HEK293 (cell line): Measurements from ENCODE around the gene SBK2.

Experiments
- BCL11A ChIP-seq: fragments of 450-650 bp; formaldehyde crosslinking; IDR thresholded peaks from 2 replicates; pipeline ENCODE4 v1.5.1; 2016; ENCODE audit warnings: low read depth, missing biosample characterization, missing genetic modification characterization
- GLIS1 ChIP-seq: fragments of 450-650 bp; formaldehyde crosslinking; IDR thresholded peaks from 2 replicates; pipeline ENCODE4 v1.5.1; 2016; ENCODE audit warnings: missing biosample characterization, missing genetic modification characterization
- KLF1 ChIP-seq: fragments of 450-650 bp; formaldehyde crosslinking; IDR thresholded peaks from 2 replicates; pipeline ENCODE4 v1.5.1; 2016; ENCODE audit warnings: missing biosample characterization, missing genetic modification characterization
- KLF10 ChIP-seq: fragments of 450-650 bp; IDR thresholded peaks from 2 replicates; pipeline ENCODE4 v1.5.1; 2018; ENCODE audit warnings: missing biosample characterization, mild to moderate bottlenecking, missing genetic modification characterization
- PRDM10 ChIP-seq: fragments of 450-650 bp; formaldehyde crosslinking; IDR thresholded peaks from 2 replicates; pipeline ENCODE4 v1.5.1; 2016; ENCODE audit warnings: missing biosample characterization, missing genetic modification characterization
- SP7 ChIP-seq: fragments of 450-650 bp; formaldehyde crosslinking; IDR thresholded peaks from 2 replicates; pipeline ENCODE4 v1.5.1; 2016; ENCODE audit warnings: missing biosample characterization, missing genetic modification characterization
- ZFHX2 ChIP-seq: fragments of 450-650 bp; formaldehyde crosslinking; conservative IDR thresholded peaks from 2 replicates; pipeline ENCODE4 v1.5.1; 2016; ENCODE audit warnings: missing biosample characterization, missing genetic modification characterization
- ZFP37 ChIP-seq: fragments of 450-650 bp; formaldehyde crosslinking; IDR thresholded peaks from 2 replicates; pipeline ENCODE4 v1.5.1; 2016; ENCODE audit warnings: missing biosample characterization, missing genetic modification characterization
- ZFP69B ChIP-seq: fragments of 450-650 bp; formaldehyde crosslinking; IDR thresholded peaks from 2 replicates; pipeline ENCODE4 v1.5.1; 2016; ENCODE audit warnings: missing biosample characterization, missing genetic modification characterization
- ZNF10 ChIP-seq: fragments of 450-650 bp; formaldehyde crosslinking; IDR thresholded peaks from 2 replicates; pipeline ENCODE4 v1.5.1; 2017; ENCODE audit warnings: missing biosample characterization, missing genetic modification characterization
- ZNF114 ChIP-seq: fragments of 450-650 bp; formaldehyde crosslinking; IDR thresholded peaks from 2 replicates; pipeline ENCODE4 v1.5.0; 2017; ENCODE audit warnings: missing biosample characterization, missing genetic modification characterization
- ZNF121 ChIP-seq: fragments of 450-650 bp; formaldehyde crosslinking; IDR thresholded peaks from 2 replicates; pipeline ENCODE4 v1.5.1; 2016; ENCODE audit warnings: missing biosample characterization, missing genetic modification characterization
- ZNF155 ChIP-seq: fragments of 450-650 bp; formaldehyde crosslinking; IDR thresholded peaks from 2 replicates; pipeline ENCODE4 v1.5.1; 2016; ENCODE audit warnings: missing biosample characterization, missing genetic modification characterization
- ZNF2 ChIP-seq: fragments of 450-650 bp; formaldehyde crosslinking; IDR thresholded peaks from 2 replicates; pipeline ENCODE4 v1.5.1; 2016; ENCODE audit warnings: missing biosample characterization, missing genetic modification characterization
- ZNF335 ChIP-seq: fragments of 450-650 bp; formaldehyde crosslinking; conservative IDR thresholded peaks from 2 replicates; pipeline ENCODE4 v1.5.1; 2016; ENCODE audit warnings: missing biosample characterization, missing genetic modification characterization
- ZNF362 ChIP-seq: fragments of 450-650 bp; formaldehyde crosslinking; IDR thresholded peaks from 2 replicates; pipeline ENCODE4 v1.5.1; 2016; ENCODE audit warnings: missing biosample characterization, missing genetic modification characterization
- ZNF398 ChIP-seq: fragments of 450-650 bp; formaldehyde crosslinking; IDR thresholded peaks from 2 replicates; pipeline ENCODE4 v1.5.1; 2017; ENCODE audit warnings: missing biosample characterization, missing genetic modification characterization
- ZNF426 ChIP-seq: fragments of 450-650 bp; formaldehyde crosslinking; IDR thresholded peaks from 2 replicates; pipeline ENCODE4 v1.5.1; 2017; ENCODE audit warnings: missing biosample characterization, missing genetic modification characterization, mild to moderate bottlenecking, inconsistent platforms, moderate library complexity
- ZNF488 ChIP-seq: fragments of 450-650 bp; formaldehyde crosslinking; IDR thresholded peaks from 2 replicates; pipeline ENCODE4 v1.5.1; 2016; ENCODE audit warnings: missing biosample characterization, missing genetic modification characterization
- ZNF501 ChIP-seq: fragments of 450-650 bp; formaldehyde crosslinking; IDR thresholded peaks from 2 replicates; pipeline ENCODE4 v1.5.1; 2016; ENCODE audit warnings: missing biosample characterization, missing genetic modification characterization
- ZNF645 ChIP-seq: fragments of 450-650 bp; formaldehyde crosslinking; IDR thresholded peaks from 2 replicates; pipeline ENCODE4; 2016; ENCODE audit warnings: missing biosample characterization, missing genetic modification characterization
- ZNF707 ChIP-seq: fragments of 450-650 bp; formaldehyde crosslinking; IDR thresholded peaks from 2 replicates; pipeline ENCODE4 v1.5.1; 2016; ENCODE audit warnings: missing biosample characterization, missing genetic modification characterization
- ZSCAN4 ChIP-seq: fragments of 450-650 bp; formaldehyde crosslinking; IDR thresholded peaks from 2 replicates; pipeline ENCODE4 v1.5.1; 2017; ENCODE audit warnings: missing biosample characterization, missing genetic modification characterization
- ZXDB ChIP-seq: fragments of 450-650 bp; formaldehyde crosslinking; IDR thresholded peaks from 2 replicates; pipeline ENCODE4 v1.5.1; 2016; ENCODE audit warnings: missing biosample characterization, missing genetic modification characterization

The SBK2 gene

GRCh38 chr19:55537741-55538111 lies 793 bp upstream of the SBK2 start (continued):
- TF ChIP-seq ZNF645 (tag by site-specific recombination) (no peak), ZNF707 (tag by site-specific recombination) (no peak), ZSCAN4 (no peak), ZNF335 (tag by site-specific recombination) (peak; percentile 47; the same call in 1 of the 2 replicates), ZNF488 (no peak), ZNF10 (tag by site-specific recombination) (peak; percentile 61; the same call in 1 of the 2 replicates), ZNF114 (tag by site-specific recombination) (no peak), ZNF155 (tag by site-specific recombination) (no peak), ZFP37 (tag by site-specific recombination) (no peak), ZNF398 (peak; percentile 25; the same call in 1 of the 2 replicates), ZXDB (no peak), ZNF2 (tag by site-specific recombination) (no peak), KLF1 (tag by site-specific recombination) (peak; percentile 50), ZFHX2 (tag by site-specific recombination) (0 out of 2 replicates have a peak, but pooled peaks have one; percentile 12), SP7 (tag by site-specific recombination) (no peak), KLF10 (no peak), ZNF426 (no peak), ZFP69B (tag by site-specific recombination) (no peak), GLIS1 (tag by site-specific recombination) (peak; percentile 65), BCL11A (tag by site-specific recombination) (no peak), PRDM10 (tag by site-specific recombination) (0 out of 2 replicates have a peak, but pooled peaks have one; percentile 36), ZNF501 (tag by site-specific recombination) (no peak), ZNF121 (tag by site-specific recombination) (no peak), ZNF362 (tag by site-specific recombination) (no peak)
